GM23338 (cell line): Measurements from ENCODE around the gene NFIA.

ENCODE experiments used
- CREB1 ChIP-seq: fragments of 250-450 bp; sonication (Bioruptor Pico); IDR thresholded peaks from 2 replicates; pipeline ENCODE4 v1.5.0; 2020; ENCODE audit warnings: low read depth, mild to moderate bottlenecking, moderate library complexity
- EZH2 ChIP-seq: fragments of 200-600 bp; sonication (generic); IDR thresholded peaks from one replicate; pipeline ENCODE4 v1.8.0; 2017; ENCODE audit warnings: antibody characterized with exemption, mild to moderate bottlenecking, low read depth; ENCODE audit not compliant: unreplicated experiment
- EZH2phosphoT487 ChIP-seq: fragments of 200-600 bp; sonication (generic); IDR thresholded peaks from one replicate; pipeline ENCODE4 v1.8.1; 2018; ENCODE audit warnings: antibody characterized with exemption; ENCODE audit not compliant: unreplicated experiment
- JUNB ChIP-seq: IDR thresholded peaks from one replicate; pipeline ENCODE4 v1.6.1; 2016; ENCODE audit warnings: antibody characterized with exemption; ENCODE audit not compliant: unreplicated experiment
- POLR2AphosphoS5 ChIP-seq: IDR thresholded peaks from 2 replicates; pipeline ENCODE4 v1.6.1; 2016; ENCODE audit warnings: antibody characterized with exemption, low read depth
- TF ChIP-seq, protein P1 (sequence below), 2 experiments: fragments of 200-600 bp in 1 of 2; sonication (generic) in 1 of 2; conservative IDR thresholded peaks; 2 replicates each; pipeline versions ENCODE4 v1.5.1 to v1.6.1; 2016 to 2017; ENCODE audit warnings: antibody characterized with exemption in 2 of 2, low read depth in 2 of 2, mild to moderate bottlenecking in 2 of 2, moderate library complexity in 1 of 2
- TF ChIP-seq, protein P2 (sequence below): IDR thresholded peaks from one replicate; pipeline ENCODE4 v1.6.1; 2018; ENCODE audit warnings: antibody characterized with exemption; ENCODE audit not compliant: unreplicated experiment
- TF ChIP-seq, protein P3 (sequence below): IDR thresholded peaks from 2 replicates; pipeline ENCODE4 v1.6.1; 2016; ENCODE audit warnings: antibody characterized with exemption

DNA sequence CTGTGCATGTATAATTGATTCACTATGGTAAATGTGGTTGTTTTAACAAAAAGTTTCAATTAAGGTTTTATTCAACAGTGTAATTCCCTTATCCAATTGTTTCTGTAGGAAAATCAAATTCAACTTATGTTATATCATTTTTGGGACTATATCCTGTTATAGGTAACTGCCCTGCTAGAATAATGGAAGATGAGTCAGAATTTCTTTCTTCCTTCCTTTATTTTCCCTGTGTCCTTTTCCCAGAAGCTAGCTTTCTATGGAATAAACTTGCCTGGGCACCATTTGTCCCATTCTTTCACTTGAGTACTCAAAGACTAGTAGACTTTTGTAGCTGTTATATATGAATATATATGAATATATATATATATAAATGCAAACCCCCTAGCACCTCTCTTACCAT is 341.3 kb downstream of the NFIA start:
- TF ChIP-seq, protein P1, sequence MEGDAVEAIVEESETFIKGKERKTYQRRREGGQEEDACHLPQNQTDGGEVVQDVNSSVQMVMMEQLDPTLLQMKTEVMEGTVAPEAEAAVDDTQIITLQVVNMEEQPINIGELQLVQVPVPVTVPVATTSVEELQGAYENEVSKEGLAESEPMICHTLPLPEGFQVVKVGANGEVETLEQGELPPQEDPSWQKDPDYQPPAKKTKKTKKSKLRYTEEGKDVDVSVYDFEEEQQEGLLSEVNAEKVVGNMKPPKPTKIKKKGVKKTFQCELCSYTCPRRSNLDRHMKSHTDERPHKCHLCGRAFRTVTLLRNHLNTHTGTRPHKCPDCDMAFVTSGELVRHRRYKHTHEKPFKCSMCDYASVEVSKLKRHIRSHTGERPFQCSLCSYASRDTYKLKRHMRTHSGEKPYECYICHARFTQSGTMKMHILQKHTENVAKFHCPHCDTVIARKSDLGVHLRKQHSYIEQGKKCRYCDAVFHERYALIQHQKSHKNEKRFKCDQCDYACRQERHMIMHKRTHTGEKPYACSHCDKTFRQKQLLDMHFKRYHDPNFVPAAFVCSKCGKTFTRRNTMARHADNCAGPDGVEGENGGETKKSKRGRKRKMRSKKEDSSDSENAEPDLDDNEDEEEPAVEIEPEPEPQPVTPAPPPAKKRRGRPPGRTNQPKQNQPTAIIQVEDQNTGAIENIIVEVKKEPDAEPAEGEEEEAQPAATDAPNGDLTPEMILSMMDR (conservative IDR thresholded peaks at IDR 0.05; ENCODE audit: low read depth in 2 of 2) = no peak
- TF ChIP-seq, protein P2, sequence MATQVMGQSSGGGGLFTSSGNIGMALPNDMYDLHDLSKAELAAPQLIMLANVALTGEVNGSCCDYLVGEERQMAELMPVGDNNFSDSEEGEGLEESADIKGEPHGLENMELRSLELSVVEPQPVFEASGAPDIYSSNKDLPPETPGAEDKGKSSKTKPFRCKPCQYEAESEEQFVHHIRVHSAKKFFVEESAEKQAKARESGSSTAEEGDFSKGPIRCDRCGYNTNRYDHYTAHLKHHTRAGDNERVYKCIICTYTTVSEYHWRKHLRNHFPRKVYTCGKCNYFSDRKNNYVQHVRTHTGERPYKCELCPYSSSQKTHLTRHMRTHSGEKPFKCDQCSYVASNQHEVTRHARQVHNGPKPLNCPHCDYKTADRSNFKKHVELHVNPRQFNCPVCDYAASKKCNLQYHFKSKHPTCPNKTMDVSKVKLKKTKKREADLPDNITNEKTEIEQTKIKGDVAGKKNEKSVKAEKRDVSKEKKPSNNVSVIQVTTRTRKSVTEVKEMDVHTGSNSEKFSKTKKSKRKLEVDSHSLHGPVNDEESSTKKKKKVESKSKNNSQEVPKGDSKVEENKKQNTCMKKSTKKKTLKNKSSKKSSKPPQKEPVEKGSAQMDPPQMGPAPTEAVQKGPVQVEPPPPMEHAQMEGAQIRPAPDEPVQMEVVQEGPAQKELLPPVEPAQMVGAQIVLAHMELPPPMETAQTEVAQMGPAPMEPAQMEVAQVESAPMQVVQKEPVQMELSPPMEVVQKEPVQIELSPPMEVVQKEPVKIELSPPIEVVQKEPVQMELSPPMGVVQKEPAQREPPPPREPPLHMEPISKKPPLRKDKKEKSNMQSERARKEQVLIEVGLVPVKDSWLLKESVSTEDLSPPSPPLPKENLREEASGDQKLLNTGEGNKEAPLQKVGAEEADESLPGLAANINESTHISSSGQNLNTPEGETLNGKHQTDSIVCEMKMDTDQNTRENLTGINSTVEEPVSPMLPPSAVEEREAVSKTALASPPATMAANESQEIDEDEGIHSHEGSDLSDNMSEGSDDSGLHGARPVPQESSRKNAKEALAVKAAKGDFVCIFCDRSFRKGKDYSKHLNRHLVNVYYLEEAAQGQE = no peak
- TF ChIP-seq JUNB = no peak
- no peak for TF ChIP-seq EZH2
- TF ChIP-seq EZH2phosphoT487 = no peak
- TF ChIP-seq POLR2AphosphoS5 = no peak
- TF ChIP-seq CREB1 (CRISPR knock-in tag) = no peak
- TF ChIP-seq, protein P3, sequence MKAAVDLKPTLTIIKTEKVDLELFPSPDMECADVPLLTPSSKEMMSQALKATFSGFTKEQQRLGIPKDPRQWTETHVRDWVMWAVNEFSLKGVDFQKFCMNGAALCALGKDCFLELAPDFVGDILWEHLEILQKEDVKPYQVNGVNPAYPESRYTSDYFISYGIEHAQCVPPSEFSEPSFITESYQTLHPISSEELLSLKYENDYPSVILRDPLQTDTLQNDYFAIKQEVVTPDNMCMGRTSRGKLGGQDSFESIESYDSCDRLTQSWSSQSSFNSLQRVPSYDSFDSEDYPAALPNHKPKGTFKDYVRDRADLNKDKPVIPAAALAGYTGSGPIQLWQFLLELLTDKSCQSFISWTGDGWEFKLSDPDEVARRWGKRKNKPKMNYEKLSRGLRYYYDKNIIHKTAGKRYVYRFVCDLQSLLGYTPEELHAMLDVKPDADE = no peak
